HG02943 (cell line): ENCODE data around the gene DAGLA.

Experiments used
- ATAC-seq: cut with Tn5 transposase; IDR thresholded peaks from one replicate; pipeline ENCODE4 v1.9.1; 2021; ENCODE audit warnings: mild to moderate bottlenecking, low read depth, moderate library complexity; ENCODE audit not compliant: unreplicated experiment

DAGLA gene

GRCh38 chr11:61689164-61689496 lies 8.9 kb downstream of the DAGLA start:
- ATAC-seq, result no peak

DNA sequence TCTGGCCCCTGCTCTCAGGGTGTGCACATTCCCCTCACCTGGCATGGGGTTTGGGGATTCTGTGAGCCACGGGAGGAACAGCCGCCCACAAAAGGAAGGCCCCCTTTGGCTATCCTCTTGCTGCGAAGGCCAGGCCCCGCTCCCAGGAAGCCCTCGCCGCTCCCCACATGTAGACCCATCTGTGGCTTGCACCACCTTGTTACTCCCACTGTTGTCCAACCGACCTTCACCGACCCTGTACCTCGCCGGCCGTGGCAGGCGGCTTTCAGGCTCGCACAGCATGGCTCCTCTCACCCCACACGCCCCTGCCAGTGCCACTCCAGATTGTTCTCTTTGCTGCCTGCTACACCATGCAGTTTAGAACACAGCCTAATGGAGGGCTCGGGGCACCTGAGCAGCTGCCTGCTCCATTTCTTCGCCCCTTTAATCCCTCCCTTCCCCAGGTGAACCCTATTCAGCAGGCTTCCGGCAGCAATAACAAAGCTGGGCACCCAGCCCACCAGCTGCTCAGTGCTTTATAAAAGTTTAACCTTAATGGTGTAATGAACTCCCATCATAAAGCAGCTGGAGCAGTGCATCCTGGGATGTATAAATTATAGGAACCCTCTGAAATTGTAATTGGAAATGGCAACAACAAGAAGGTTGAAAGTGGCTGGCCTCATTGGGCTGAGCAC lies 10.7 kb downstream of the DAGLA start:
- ATAC-seq, result no peak

GRCh38 chr11:61691380-61692156 lies 11.4 kb downstream of the DAGLA start:
- no peak for ATAC-seq

DNA sequence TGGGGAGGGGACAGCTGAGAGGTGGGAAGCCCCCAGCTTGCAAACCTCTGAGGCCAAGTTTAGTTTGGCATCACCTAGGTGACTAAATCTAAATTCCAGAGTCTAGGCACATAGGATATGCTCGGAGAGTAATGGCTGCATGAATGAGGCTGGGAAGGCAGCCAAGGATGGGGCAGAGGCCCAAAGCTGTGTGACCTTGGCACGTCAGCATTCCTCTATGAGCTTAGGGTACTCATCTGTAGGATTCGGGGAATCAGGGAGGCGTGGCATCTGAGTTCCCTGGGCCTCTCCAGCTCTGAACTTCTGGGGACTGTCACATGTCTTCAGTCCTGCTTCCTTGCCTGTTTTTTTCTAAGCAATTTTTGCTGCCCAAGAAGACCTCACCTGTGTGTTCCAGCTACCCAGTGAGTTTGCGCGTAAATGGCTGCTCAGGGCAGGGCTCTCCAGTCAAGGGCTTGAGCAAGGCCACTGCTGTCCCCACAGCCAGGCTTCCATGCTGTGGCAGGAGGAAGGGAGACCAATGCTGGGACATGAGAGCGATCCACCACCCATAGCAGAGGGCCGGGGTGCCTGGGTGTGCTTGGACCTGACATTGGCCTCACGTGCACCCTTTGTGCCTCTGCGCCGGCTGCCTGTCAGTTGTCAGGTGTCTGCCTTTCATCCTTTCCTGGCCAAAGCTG lies 13.9 kb downstream of the DAGLA start:
- no peak for ATAC-seq

DNA sequence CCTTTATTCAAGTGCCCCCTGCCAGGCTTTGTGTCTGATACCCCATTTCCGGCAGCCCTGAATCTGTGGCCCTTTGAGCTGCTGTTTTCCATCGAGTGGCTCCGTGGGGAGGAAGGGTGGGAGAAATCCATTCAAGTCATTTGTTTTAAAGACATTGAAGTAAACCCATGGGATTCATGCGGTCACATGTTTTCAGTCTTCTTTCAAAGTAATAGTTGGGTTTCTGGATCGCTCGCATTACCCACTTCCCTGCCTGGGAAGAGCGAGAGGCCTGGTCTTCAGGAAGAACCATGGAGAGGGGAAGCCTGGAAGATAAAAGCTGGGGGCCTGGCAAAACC lies 14.4 kb downstream of the DAGLA start:
- no peak for ATAC-seq

DNA sequence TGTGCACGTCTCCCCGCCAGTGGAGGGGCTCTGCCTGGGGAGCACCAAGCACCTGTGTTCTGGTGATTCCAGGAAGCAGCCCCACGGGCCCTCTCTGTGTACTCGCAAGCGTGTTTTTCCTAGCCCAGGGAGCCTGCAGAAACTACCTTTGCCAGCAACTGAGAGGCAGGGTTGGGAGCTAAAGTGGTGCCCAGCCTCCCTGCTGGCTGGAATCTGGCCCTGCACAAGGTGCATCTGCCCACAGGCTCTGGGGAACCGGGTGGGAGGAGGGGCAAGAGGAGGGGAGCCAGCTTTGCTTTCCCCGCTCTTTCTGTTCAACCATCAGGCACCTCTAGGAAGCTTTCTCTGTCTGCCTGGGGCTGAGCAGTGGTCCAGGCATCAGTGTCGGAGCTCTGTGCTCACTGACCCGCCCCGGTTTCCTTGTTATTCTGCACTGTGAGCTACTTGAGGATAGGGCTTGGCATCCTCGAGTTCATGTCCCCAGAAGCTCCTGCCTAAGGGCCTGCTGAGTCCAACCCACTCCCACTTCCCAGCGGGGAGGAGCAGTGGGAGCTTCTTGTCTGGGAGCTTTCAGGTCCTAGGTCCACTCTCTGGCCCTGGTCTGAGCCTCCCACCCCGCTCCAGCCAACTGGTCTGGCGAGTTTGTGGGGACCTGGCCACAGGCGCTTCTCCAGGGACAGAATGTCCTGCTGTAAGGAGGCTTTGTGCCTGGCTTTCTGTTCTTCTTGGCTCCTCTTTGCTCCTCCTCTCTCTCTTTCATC lies 14.9 kb downstream of the DAGLA start:
- ATAC-seq, result no peak

DNA sequence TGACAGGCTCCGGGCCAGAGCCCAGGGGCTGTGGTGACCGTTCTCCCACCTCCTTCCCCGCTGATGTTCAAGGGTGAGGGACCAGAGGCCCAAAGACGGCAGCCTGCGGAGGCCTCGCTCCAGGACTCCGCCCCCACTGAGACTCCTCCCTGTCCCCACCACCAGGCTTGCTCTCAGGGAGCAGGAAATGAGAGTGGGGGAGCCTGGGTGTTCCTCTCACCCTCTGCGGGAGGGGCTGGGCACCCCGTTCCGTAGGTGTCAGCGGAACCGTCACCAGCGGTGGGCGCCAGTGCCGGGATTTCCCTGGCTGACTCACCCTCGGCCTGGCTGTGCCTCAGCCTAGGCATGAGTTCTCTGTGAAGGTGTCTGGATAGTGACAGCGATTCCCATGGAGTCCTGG lies 15.7 kb downstream of the DAGLA start:
- no peak for ATAC-seq

GRCh38 chr11:61696602-61697001 lies 16.4 kb downstream of the DAGLA start:
- no peak for ATAC-seq

- no peak for ATAC-seq
Measured at GRCh38 chr11:61697078-61697502, 16.9 kb downstream of the DAGLA start.

GRCh38 chr11:61697764-61698163 lies 17.6 kb downstream of the DAGLA start:
- no peak for ATAC-seq

DNA sequence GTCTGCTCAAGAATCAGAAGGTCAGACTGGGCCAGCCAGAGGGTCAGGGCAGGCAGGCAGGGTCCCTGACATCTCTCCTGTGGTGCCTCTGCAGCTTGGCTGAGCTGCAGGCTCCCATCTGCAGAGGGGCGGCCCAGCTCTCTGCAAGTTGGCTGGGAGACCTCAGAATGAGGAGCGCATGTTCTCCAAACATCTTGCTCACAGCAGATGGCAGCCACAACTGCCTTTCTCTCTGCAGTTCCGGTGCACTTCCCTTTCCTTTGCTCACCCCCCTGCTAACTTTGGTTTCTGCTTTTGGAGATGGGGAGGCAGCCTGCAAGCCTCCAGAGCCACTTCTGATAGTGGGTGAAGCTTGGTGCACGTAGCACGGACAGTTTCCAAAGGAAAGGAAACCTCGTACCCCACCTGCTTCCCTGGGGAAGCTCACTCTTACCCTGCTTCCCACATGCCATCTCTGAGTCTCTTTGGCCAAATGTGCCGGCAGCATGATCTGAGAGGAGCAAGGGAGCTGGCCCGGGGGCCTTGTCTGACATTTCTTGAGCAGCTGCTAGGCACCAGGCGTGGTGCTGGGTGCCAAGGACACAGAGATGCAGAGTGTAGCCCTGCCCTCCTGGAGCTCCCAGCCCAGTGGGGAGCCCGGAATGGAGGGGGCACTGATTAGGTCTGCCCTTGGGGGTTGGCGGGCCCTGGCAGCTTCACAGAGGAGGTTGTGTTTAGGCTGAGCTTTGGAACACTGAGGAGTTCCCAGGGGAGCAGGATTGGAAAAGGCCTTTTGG lies 18.2 kb downstream of the DAGLA start:
- ATAC-seq, result no peak

- ATAC-seq, result no peak
Measured at GRCh38 chr11:61699737-61700160, 19.6 kb downstream of the DAGLA start.

GRCh38 chr11:61700212-61700611 lies 20.0 kb downstream of the DAGLA start:
- ATAC-seq, result no peak

DNA sequence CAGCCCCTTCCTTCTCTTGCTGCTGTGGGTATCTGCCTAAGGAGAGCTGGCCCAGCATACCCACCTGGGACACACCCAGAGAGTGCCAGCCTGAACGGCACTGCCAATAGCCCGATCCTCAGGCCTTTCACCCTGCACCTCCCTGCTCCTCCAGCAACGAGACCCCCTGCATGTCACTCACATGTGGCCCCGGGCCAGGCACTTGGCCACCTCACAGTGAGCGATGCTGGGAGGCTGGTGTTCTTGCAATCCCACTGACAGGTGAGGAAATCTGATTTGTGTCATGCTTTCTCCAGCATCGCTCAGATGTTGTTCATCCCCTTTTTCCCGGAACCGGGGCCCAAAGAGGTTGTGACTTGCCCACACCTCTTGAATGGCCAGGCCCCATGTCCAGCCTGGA lies 20.5 kb downstream of the DAGLA start:
- ATAC-seq, result no peak

- no peak for ATAC-seq
Measured at GRCh38 chr11:61701242-61701886, 21.2 kb downstream of the DAGLA start.

- ATAC-seq, result no peak
Measured at GRCh38 chr11:61702701-61703312, 22.6 kb downstream of the DAGLA start.

- no peak for ATAC-seq
Measured at GRCh38 chr11:61704838-61705237, 24.6 kb downstream of the DAGLA start.

- ATAC-seq, result no peak
Measured at GRCh38 chr11:61706452-61707400, 26.5 kb downstream of the DAGLA start.
